ENCODE measurements around the gene HPS3. TPM values are rescaled to one million over a fixed set of nuclear protein-coding genes. Genes with fewer than 3 reads are reported as not detected.

HPS3 gene, protein sequence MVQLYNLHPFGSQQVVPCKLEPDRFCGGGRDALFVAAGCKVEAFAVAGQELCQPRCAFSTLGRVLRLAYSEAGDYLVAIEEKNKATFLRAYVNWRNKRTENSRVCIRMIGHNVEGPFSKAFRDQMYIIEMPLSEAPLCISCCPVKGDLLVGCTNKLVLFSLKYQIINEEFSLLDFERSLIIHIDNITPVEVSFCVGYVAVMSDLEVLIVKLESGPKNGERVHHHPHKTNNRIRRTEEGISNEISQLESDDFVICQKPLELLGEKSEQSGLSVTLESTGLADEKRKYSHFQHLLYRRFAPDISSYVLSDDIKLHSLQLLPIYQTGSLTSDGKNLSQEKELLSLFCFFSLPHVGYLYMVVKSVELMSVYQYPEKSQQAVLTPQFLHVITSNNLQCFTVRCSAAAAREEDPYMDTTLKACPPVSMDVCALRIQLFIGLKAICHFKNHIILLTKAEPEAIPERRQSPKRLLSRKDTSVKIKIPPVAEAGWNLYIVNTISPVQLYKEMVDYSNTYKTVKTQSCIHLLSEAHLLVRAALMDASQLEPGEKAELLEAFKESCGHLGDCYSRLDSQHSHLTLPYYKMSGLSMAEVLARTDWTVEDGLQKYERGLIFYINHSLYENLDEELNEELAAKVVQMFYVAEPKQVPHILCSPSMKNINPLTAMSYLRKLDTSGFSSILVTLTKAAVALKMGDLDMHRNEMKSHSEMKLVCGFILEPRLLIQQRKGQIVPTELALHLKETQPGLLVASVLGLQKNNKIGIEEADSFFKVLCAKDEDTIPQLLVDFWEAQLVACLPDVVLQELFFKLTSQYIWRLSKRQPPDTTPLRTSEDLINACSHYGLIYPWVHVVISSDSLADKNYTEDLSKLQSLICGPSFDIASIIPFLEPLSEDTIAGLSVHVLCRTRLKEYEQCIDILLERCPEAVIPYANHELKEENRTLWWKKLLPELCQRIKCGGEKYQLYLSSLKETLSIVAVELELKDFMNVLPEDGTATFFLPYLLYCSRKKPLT
- total RNA-seq = 10 to 100 TPM; 11.5 to 13.5 TPM

DNA sequence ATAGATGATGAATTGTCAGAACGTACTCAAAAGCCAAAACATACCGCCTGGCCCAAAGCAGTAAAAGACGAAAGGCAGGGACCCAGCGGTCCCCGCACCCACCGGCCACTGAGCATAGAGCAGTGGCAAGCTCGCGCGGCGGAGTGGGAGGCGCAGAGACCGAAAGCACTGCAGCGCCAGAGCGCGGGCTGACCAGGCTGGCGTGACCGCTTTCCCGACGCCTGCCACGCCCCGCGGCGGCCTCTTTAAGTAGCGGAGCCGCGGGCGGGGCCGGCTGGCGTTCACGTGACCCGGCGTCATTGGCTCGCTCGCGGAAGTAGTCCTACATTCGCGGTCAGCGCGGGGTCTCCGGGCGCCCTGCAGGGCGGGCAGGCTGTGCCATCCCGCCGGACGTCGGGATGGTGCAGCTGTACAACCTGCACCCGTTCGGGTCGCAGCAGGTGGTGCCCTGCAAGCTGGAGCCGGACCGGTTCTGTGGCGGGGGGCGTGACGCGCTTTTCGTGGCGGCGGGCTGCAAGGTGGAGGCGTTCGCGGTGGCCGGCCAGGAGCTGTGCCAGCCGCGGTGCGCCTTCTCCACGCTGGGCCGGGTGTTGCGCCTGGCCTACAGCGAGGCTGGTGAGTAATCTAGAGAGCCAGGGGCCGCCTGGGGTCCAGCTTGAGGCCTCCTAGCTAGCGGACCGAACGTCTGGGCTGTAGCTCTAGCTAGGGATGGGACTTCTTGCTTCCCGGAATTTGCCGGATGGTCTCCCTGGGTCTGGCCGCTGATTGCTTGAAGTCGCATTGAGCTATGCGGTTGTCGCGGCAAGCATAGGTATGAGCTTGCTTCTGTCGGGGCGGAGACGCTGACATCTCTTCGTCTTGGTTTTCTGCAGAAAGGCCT is at the start of gene HPS3:
TSS of gene HPS3 (plus strand) at position 313 of the 880 bp plus-strand sequence. CDS start at position 399, 86 bp downstream.
- H3K4me3 Mint-ChIP-seq = peak within 1 kb of the TSS; percentile 82
- H3K4me1 Mint-ChIP-seq (ENCODE audit: low read depth) = peaks cover 29% of the 10 kb centered on the region
- peaks cover 2% of the 10 kb centered on the region for H3K27me3 Mint-ChIP-seq (ENCODE audit: low read depth)
- H3K9me3 Mint-ChIP-seq = no peaks in the 10 kb centered on the region
- CTCF ChIA-PET = interaction anchor here (0.6 to 4.4 kb wide), 7 partner anchors 9 to 642 kb away, joined by 3 to 30 read pairs (median 3); no protein-coding TSS in a partner anchor
- DNase-seq = peak; percentile 79
- H3K36me3 Mint-ChIP-seq (ENCODE audit: low read depth) = peaks cover 2% of the 10 kb centered on the region
- peak within 1 kb of the TSS; percentile 25 for H3K27ac Mint-ChIP-seq
- intact Hi-C loops (cut with micrococcal nuclease) = loop anchor here (1.0 to 5.0 kb wide), 6 partner anchors 43 to 683 kb away; partner anchors contain the start of genes COMMD2, GYG1 and HLTF

DNA sequence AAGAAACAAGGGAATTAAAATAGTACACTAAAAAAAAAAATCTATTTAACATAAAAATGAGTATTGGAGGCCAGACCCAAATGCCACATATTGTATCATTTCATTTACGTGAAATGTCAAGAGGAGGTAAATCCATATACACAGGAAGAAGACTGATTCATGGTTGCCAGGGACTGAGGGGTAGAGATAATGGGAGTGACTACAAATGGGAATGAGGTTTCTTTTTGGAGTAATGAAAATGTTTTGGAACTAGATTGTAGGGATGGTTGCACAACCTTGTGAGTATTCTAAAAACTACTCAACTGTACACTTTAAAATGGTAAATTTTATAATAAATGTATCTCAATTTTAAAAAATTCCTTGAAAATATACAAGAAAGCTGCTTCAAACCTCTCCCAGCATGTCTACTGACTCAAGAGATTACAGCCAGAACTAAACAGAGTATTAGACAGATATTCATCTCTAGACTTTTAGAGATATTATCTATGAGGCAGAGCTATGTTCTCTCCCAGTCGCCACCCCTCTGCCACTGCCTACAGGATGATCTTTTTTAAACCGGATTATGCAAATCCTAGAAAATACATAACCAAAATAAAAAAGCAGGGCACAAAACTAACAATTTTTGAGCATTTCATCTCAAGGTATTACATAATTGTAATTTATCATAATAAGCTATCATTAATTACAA is 49.3 kb upstream of the HPS3 start:
- no peaks in the 10 kb centered on the region for H3K27me3 Mint-ChIP-seq (ENCODE audit: low read depth)
- H3K4me1 Mint-ChIP-seq (ENCODE audit: low read depth) = peaks cover 9% of the 10 kb centered on the region
- intact Hi-C loops (cut with micrococcal nuclease) = no loop called here
- H3K36me3 Mint-ChIP-seq (ENCODE audit: low read depth) = peaks cover 15% of the 10 kb centered on the region
- no peak overlapping the region for H3K27ac Mint-ChIP-seq
- no peaks in the 10 kb centered on the region for H3K9me3 Mint-ChIP-seq
- CTCF ChIA-PET = interaction anchor here (0.6 kb wide), 1 partner anchor 533 kb away, joined by 3 read pairs; no protein-coding TSS in a partner anchor
- DNase-seq = no peak
- no peak overlapping the region for H3K4me3 Mint-ChIP-seq

DNA sequence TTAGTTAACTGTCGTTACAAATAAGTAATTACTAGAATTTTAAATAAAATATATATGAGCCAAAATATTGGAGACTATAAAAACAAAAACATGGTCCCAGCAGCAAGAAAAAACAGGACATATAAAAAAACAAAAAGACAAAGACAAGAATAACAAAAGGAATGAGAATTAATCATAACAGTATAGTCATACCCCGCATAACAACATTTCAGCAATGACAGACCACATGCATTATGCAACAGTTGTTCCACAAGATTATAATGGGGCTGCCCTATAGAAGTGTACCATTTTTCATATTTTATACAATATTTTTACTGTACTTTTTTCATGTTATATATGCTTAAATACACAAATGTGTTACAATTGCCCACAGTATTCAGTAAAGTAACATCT is 48.7 kb upstream of the HPS3 start:
- no peak overlapping the region for H3K27ac Mint-ChIP-seq
- H3K4me1 Mint-ChIP-seq (ENCODE audit: low read depth) = peaks cover 12% of the 10 kb centered on the region
- no peak for DNase-seq
- intact Hi-C loops (cut with micrococcal nuclease) = loop anchor here (1.0 kb wide), 1 partner anchor 7 kb away; no protein-coding TSS in a partner anchor
- H3K27me3 Mint-ChIP-seq (ENCODE audit: low read depth) = no peaks in the 10 kb centered on the region
- peaks cover 15% of the 10 kb centered on the region for H3K36me3 Mint-ChIP-seq (ENCODE audit: low read depth)
- CTCF ChIA-PET = interaction anchor here (0.6 kb wide), 1 partner anchor 534 kb away, joined by 3 read pairs; no protein-coding TSS in a partner anchor
- H3K4me3 Mint-ChIP-seq = no peak overlapping the region
- no peaks in the 10 kb centered on the region for H3K9me3 Mint-ChIP-seq

DNA sequence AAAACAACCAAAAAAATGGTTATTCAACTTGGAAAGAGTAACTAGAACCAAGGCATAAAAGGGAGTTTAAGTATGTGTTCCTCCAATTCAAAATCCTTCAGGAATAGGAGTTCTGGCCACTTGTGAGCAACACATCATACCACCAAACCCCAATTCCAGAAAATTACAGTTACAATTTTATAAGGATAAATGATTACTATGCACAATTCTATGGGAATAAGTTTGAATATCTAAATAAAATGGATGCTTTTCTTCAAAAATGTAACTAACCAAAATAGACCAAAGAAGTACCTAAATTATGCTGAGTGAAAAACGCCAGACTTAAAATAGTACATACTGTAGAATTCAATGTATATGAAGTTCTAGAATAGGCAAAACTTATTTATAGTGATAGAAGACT is 47.7 kb upstream of the HPS3 start:
- intact Hi-C loops (cut with micrococcal nuclease) = loop anchor here (1.0 kb wide), 1 partner anchor 8 kb away; no protein-coding TSS in a partner anchor
- H3K36me3 Mint-ChIP-seq (ENCODE audit: low read depth) = peaks cover 15% of the 10 kb centered on the region
- no peak for DNase-seq
- no peak overlapping the region for H3K4me3 Mint-ChIP-seq
- CTCF ChIA-PET = interaction anchor here (0.7 kb wide), 1 partner anchor 175 kb away, joined by 3 read pairs; no protein-coding TSS in a partner anchor
- H3K27me3 Mint-ChIP-seq (ENCODE audit: low read depth) = no peaks in the 10 kb centered on the region
- no peaks in the 10 kb centered on the region for H3K9me3 Mint-ChIP-seq
- H3K27ac Mint-ChIP-seq = no peak overlapping the region
- peaks cover 14% of the 10 kb centered on the region for H3K4me1 Mint-ChIP-seq (ENCODE audit: low read depth)

DNA sequence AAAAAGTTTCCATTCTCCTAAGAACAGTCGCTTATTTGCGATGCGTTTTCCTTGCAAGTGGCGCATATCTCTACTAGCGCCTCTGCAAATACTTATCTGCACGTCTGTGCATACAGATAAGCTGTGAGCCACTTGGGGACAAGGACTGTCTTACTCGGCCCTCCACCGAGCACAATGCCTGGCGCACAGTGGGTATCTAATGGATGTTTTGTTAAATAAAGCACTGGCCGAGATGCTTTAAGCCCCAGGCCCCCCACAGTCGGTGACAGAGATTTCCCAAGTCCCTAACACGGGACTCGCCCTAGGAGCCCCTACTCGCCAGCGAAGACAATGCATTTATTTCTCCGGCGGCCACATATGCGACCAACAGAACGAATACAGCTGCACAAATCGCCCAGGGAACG is 43.6 kb upstream of the HPS3 start:
- Mint-ChIP-seq H3K27ac (peak overlapping the region; percentile 67), H3K9me3 (no peaks in the 10 kb centered on the region), H3K4me3 (peak overlapping the region; percentile 95), H3K27me3 (ENCODE audit: low read depth) (no peaks in the 10 kb centered on the region), H3K36me3 (ENCODE audit: low read depth) (peaks cover 7% of the 10 kb centered on the region), H3K4me1 (ENCODE audit: low read depth) (peaks cover 14% of the 10 kb centered on the region)
- CTCF ChIA-PET = interaction anchor here (1.1 to 1.2 kb wide), 2 partner anchors 42 to 138 kb away, joined by 3 read pairs; no protein-coding TSS in a partner anchor
- intact Hi-C loops (cut with micrococcal nuclease) = loop anchor here (1.0 to 2.0 kb wide), 3 partner anchors 43 to 95 kb away; partner anchors contain the start of genes GYG1 and HPS3
- DNase-seq = peak; percentile 36

DNA sequence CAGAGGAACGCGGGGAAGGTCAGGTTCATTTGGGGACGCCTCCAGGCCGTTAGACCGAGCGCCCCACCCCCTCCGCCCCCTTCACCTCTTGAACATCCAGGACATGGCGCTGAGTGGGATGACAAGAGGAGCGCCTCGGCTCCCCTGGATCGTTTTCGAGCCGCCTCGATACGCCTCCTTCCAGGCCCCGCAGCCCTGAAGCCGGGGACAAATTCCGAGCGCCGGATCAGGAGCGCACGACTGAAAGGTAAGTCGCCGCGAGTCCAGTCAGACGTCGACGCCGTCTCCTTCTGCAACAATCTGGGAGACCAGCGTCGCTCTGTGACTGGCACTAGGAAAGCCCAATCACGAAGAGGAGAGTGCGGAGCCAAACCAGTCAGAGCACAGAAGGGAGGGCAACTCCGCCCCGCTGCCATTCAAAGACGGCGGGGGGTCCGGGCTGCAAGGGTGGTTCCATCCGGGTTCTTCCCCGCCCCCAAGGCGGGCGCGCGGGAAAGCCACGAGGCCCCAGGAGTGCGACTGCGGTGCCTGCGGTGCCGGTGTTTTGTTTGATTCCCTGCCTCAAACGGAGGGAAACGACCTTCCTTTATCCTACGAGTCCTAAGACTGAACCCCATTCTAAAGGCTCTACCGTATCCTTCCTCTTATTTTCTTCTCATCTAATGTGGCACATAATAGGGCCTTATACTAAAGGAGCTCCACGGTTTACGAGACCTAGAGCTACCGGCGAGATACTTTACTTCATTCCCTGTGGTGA is 43.0 kb upstream of the HPS3 start, which contains the start of gene HLTF:
TSS of gene HLTF (minus strand) at position 302 of the 757 bp plus-strand sequence. CDS start at position 105, 197 bp downstream.
- peak within 1 kb of the TSS; percentile 67 for H3K27ac Mint-ChIP-seq
- no peaks in the 10 kb centered on the region for H3K9me3 Mint-ChIP-seq
- intact Hi-C loops (cut with micrococcal nuclease) = loop anchor here (1.0 to 2.0 kb wide), 3 partner anchors 43 to 95 kb away; partner anchors contain the start of genes GYG1 and HPS3
- DNase-seq = peak; percentile 94
- H3K27me3 Mint-ChIP-seq (ENCODE audit: low read depth) = no peaks in the 10 kb centered on the region
- H3K4me1 Mint-ChIP-seq (ENCODE audit: low read depth) = peaks cover 14% of the 10 kb centered on the region
- H3K4me3 Mint-ChIP-seq = peak within 1 kb of the TSS; percentile 95
- CTCF ChIA-PET = interaction anchor here (1.2 to 1.7 kb wide), 2 partner anchors 43 to 188 kb away, joined by 3 read pairs; no protein-coding TSS in a partner anchor
- peaks cover 7% of the 10 kb centered on the region for H3K36me3 Mint-ChIP-seq (ENCODE audit: low read depth)

DNA sequence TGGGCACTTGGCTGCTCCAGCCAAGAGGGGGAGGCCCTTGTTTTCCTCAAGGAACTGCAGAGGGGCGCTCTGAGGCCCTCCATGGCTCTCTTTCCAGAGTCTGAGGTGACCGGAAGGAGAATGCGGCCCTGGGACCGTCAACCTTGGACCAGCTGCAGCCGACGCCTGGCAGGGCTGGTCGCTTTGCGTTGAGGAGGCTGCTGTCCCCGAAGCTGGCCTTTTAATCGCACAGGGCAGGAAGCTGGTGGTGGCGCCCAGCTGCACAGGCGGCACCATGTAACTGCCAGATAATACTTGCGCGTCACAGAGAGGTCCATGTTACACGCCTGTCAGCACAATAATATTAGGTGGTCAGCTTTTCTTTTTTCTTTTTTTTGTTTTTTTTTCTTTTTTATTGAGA is 42.2 kb upstream of the HPS3 start:
- no peak overlapping the region for H3K4me3 Mint-ChIP-seq
- H3K27ac Mint-ChIP-seq = no peak overlapping the region
- H3K36me3 Mint-ChIP-seq (ENCODE audit: low read depth) = peaks cover 7% of the 10 kb centered on the region
- H3K4me1 Mint-ChIP-seq (ENCODE audit: low read depth) = peaks cover 14% of the 10 kb centered on the region
- CTCF ChIA-PET = interaction anchor here (0.6 to 1.7 kb wide), 2 partner anchors 187 to 304 kb away, joined by 3 to 4 read pairs; no protein-coding TSS in a partner anchor
- no peaks in the 10 kb centered on the region for H3K9me3 Mint-ChIP-seq
- no peaks in the 10 kb centered on the region for H3K27me3 Mint-ChIP-seq (ENCODE audit: low read depth)
- DNase-seq = no peak
- intact Hi-C loops (cut with micrococcal nuclease) = loop anchor here (2.0 kb wide), 1 partner anchor 44 kb away; no protein-coding TSS in a partner anchor

DNA sequence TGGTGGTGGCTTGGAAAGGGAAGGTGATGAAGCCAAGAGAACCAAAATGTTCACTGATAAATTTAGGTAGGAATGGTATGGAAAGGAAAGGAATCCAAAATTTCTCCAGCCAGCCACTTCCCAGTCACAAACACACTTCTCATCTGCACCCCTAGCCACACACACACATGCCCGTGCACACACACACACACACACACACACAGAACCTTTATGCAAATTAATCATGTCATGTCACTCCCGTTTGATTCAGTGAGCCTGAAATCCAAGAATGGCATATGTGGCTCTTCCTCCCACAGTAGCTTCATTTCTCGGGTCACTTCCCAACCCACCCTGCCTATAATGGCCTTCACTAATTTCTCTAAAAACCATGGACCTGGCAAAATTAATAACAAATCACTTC is 40.0 kb upstream of the HPS3 start:
- H3K27ac Mint-ChIP-seq = no peak overlapping the region
- peaks cover 2% of the 10 kb centered on the region for H3K36me3 Mint-ChIP-seq (ENCODE audit: low read depth)
- H3K4me3 Mint-ChIP-seq = no peak overlapping the region
- H3K4me1 Mint-ChIP-seq (ENCODE audit: low read depth) = peaks cover 11% of the 10 kb centered on the region
- H3K27me3 Mint-ChIP-seq (ENCODE audit: low read depth) = no peaks in the 10 kb centered on the region
- CTCF ChIA-PET = no interaction called here
- no peak for DNase-seq
- intact Hi-C loops (cut with micrococcal nuclease) = no loop called here
- H3K9me3 Mint-ChIP-seq = no peaks in the 10 kb centered on the region

DNA sequence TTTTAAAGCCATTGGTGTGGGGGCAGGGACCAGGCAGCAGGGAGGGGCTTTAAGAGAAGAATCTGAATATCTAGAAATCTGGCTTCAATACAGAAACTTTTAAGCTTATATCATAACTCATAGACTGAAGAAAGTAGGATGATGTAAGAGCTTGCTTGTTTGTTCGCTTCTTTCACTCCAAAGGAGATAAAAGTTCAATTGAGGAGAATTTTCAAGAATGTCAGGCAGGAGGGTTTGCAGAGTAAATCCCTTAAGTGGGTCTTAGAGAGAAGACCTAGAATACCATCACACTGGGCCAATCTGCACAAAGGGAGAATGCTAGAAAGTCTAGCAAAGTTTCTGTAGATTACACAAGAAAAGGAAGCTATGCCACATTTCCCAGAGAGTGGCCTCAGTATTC is 39.0 kb upstream of the HPS3 start:
- Mint-ChIP-seq H3K27me3 (ENCODE audit: low read depth) (no peaks in the 10 kb centered on the region), H3K9me3 (no peaks in the 10 kb centered on the region), H3K4me3 (no peak overlapping the region), H3K36me3 (ENCODE audit: low read depth) (no peaks in the 10 kb centered on the region), H3K4me1 (ENCODE audit: low read depth) (peaks cover 5% of the 10 kb centered on the region), H3K27ac (no peak overlapping the region)
- CTCF ChIA-PET = no interaction called here
- DNase-seq = no peak
- intact Hi-C loops (cut with micrococcal nuclease) = no loop called here

DNA sequence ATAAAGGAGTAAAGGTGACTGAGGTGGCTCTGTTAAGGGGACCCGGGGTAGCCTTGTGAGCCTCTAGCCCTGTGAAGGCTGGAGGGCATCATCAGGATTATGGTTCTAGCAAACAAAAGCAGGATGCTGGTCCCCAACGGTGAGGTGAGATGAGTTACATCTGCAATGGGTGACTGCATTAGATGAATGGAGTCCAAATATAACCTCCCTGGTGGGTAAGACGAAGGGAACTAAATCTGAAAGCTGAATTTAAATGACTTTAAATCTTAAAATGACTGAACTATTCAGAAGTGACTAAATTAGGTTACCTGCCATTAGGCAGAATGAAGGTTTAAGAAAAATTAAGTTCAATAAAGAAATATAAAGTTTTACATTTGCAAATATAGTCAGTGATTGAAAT is 38.5 kb upstream of the HPS3 start:
- CTCF ChIA-PET = no interaction called here
- Mint-ChIP-seq H3K36me3 (ENCODE audit: low read depth) (no peaks in the 10 kb centered on the region), H3K9me3 (no peaks in the 10 kb centered on the region), H3K4me3 (no peak overlapping the region), H3K4me1 (ENCODE audit: low read depth) (peaks cover 2% of the 10 kb centered on the region), H3K27me3 (ENCODE audit: low read depth) (no peaks in the 10 kb centered on the region), H3K27ac (no peak overlapping the region)
- no peak for DNase-seq
- intact Hi-C loops (cut with micrococcal nuclease) = no loop called here
